GM12864 (cell line): ENCODE measurements around the gene FBF1.

Source experiments
- DNase-seq: peaks from one replicate; pipeline ENCODE4 v3.0.0-alpha.2; 2011; ENCODE audit warnings: low read depth
- H3K4me3 ChIP-seq: 2 replicates; pipeline ENCODE4 v1.5.1; 2011; ENCODE audit warnings: mild to moderate bottlenecking, low read depth, low read length, control low read depth
- CTCF ChIP-seq: IDR thresholded peaks from 2 replicates; pipeline ENCODE4 v1.5.1; 2011; ENCODE audit warnings: low read depth, mild to moderate bottlenecking, moderate library complexity, low read length, control low read depth, inconsistent platforms; ENCODE audit errors: missing control alignments

FBF1 gene

GRCh38 chr17:75943491-75943890 is 2.6 kb upstream of the FBF1 start:
- H3K4me3 ChIP-seq, result no peak overlapping the region
- no peak for TF ChIP-seq CTCF
- DNase-seq, result no peak

GRCh38 chr17:75942473-75942872 is 1.6 kb upstream of the FBF1 start:
- DNase-seq, result no peak
- no peak for TF ChIP-seq CTCF
- H3K4me3 ChIP-seq, result no peak overlapping the region

- no peak for DNase-seq
- no peak for TF ChIP-seq CTCF
- peak overlapping the region; percentile 58 for H3K4me3 ChIP-seq
Measured at GRCh38 chr17:75941442-75941819, 589 bp upstream of the FBF1 start.

- TF ChIP-seq CTCF, result no peak
- H3K4me3 ChIP-seq, result no peak overlapping the region
Measured at GRCh38 chr17:75937652-75938051, 3.2 kb downstream of the FBF1 start.

GRCh38 chr17:75933808-75934207 is 7.0 kb downstream of the FBF1 start:
- DNase-seq, result no peak
- TF ChIP-seq CTCF, result no peak

More at GRCh38 chr17:75937652-75938051, 3.2 kb downstream of the FBF1 start:
- no peak for DNase-seq

GRCh38 chr17:75932852-75933251 is 8.0 kb downstream of the FBF1 start:
- DNase-seq, result no peak
- no peak overlapping the region for H3K4me3 ChIP-seq
- no peak for TF ChIP-seq CTCF

More at GRCh38 chr17:75933808-75934207, 7.0 kb downstream of the FBF1 start:
- no peak overlapping the region for H3K4me3 ChIP-seq

GRCh38 chr17:75931062-75931461 is 9.8 kb downstream of the FBF1 start:
- no peak for TF ChIP-seq CTCF
- DNase-seq, result no peak
- no peak overlapping the region for H3K4me3 ChIP-seq
